Activated naive CD8-positive, alpha-beta T cell treated with anti-CD3 and anti-CD28 coated beads, Interleukin-2, amount 10 ng/mL, durations not matched to agents 7 days and 5 days (primary cell): ENCODE data around the gene ASB16. TPM values are rescaled to one million over a fixed set of nuclear protein-coding genes. Genes with fewer than 3 reads are reported as not detected.

Experiments used
- ATAC-seq: fragments of 150-1000 bp; cut with Tn5 transposase; one replicate; pipeline ENCODE4 v1.10.0; 2021; ENCODE audit warnings: low read depth, moderate library complexity
- POLR2A ChIA-PET: fragments of 350-600 bp; sonication (Branson Sonifier 250); formaldehyde crosslinking; loops from one replicate; lab custom pipeline; 2021; ENCODE audit warnings: antibody characterized with exemption; lab: Charles Lee
- DNase-seq: peaks from one replicate; pipeline ENCODE4 v3.0.0; 2021
- H3K27ac Mint-ChIP-seq: one replicate; pipeline ENCODE4 v1.8.0; 2022; ENCODE audit warnings: mild to moderate bottlenecking, mixed read lengths
- H3K27me3 Mint-ChIP-seq: one replicate; pipeline ENCODE4 v1.8.0; 2022; ENCODE audit warnings: mild to moderate bottlenecking, moderate library complexity, mixed read lengths
- H3K36me3 Mint-ChIP-seq: one replicate; pipeline ENCODE4 v1.8.0; 2021; ENCODE audit warnings: mild to moderate bottlenecking, mixed read lengths
- H3K4me1 Mint-ChIP-seq: one replicate; pipeline ENCODE4 v1.8.0; 2021; ENCODE audit warnings: mixed read lengths
- H3K4me3 Mint-ChIP-seq: one replicate; pipeline ENCODE4 v1.8.0; 2022; ENCODE audit warnings: mild to moderate bottlenecking, moderate library complexity, mixed read lengths
- H3K9me3 Mint-ChIP-seq: one replicate; pipeline ENCODE4 v1.8.0; 2021; ENCODE audit warnings: mixed read lengths
- total RNA-seq, 2 experiments: library from RNA; stranded (reverse); gene quantifications; one replicate each; pipeline ENCODE4 v1.2.3, GENCODE V29; 2021

ASB16 gene
- total RNA-seq, 2 experiments from 2014 or later: 0.19 to 0.51 TPM

- H3K27me3 Mint-ChIP-seq: no peaks in the 10 kb centered on the region
- peaks cover 41% of the 10 kb centered on the region for H3K36me3 Mint-ChIP-seq
- ATAC-seq: peak; percentile 97
- DNase-seq: peak; percentile 99
- H3K27ac Mint-ChIP-seq: peak overlapping the region; percentile 80
- POLR2A ChIA-PET: interaction anchor here (0.6 to 5.0 kb wide), 20 partner anchors 8 to 1994 kb away, joined by 3 to 57 read pairs (median 5); partner anchors contain the start of genes GRN, SLC25A39, TMUB2 and UBTF
- no peaks in the 10 kb centered on the region for H3K9me3 Mint-ChIP-seq
- peaks cover 39% of the 10 kb centered on the region for H3K4me1 Mint-ChIP-seq
- H3K4me3 Mint-ChIP-seq: peak overlapping the region; percentile 76
These were observed 40.1 kb downstream of the ASB16 start for GRCh38 chr17:44210342-44211192.

GRCh38 chr17:44211281-44212265 lies 41.1 kb downstream of the ASB16 start:
- peaks cover 47% of the 10 kb centered on the region for H3K4me1 Mint-ChIP-seq
- no peak overlapping the region for H3K4me3 Mint-ChIP-seq
- H3K27me3 Mint-ChIP-seq: no peaks in the 10 kb centered on the region
- DNase-seq (no peak), ATAC-seq (no peak)
- peaks cover 49% of the 10 kb centered on the region for H3K36me3 Mint-ChIP-seq
- peak overlapping the region; percentile 58 for H3K27ac Mint-ChIP-seq
- H3K9me3 Mint-ChIP-seq: no peaks in the 10 kb centered on the region
- POLR2A ChIA-PET: interaction anchor here (1.2 to 5.0 kb wide), 6 partner anchors 9 to 134 kb away, joined by 3 to 57 read pairs (median 14); partner anchors contain the start of genes GRN, SLC25A39, TMUB2 and UBTF

GRCh38 chr17:44212507-44213402 lies 42.3 kb downstream of the ASB16 start:
- Mint-ChIP-seq H3K27ac (peak overlapping the region; percentile 94), H3K27me3 (no peaks in the 10 kb centered on the region), H3K4me3 (peak overlapping the region; percentile 8), H3K36me3 (peaks cover 52% of the 10 kb centered on the region), H3K9me3 (no peaks in the 10 kb centered on the region), H3K4me1 (peaks cover 56% of the 10 kb centered on the region)
- no peak for ATAC-seq
- POLR2A ChIA-PET: interaction anchor here (0.6 to 5.0 kb wide), 7 partner anchors 8 to 113 kb away, joined by 3 to 57 read pairs (median 4); partner anchors contain the start of genes SLC25A39 and UBTF
- DNase-seq: no peak

GRCh38 chr17:44213403-44214229 lies 43.1 kb downstream of the ASB16 start:
- no peaks in the 10 kb centered on the region for H3K27me3 Mint-ChIP-seq
- peak overlapping the region; percentile 94 for H3K27ac Mint-ChIP-seq
- peaks cover 47% of the 10 kb centered on the region for H3K36me3 Mint-ChIP-seq
- no peaks in the 10 kb centered on the region for H3K9me3 Mint-ChIP-seq
- ATAC-seq (no peak), DNase-seq (no peak)
- POLR2A ChIA-PET: interaction anchor here (0.8 to 5.0 kb wide), 3 partner anchors 7 to 15 kb away, joined by 3 to 57 read pairs (median 4); partner anchors contain the start of gene UBTF
- H3K4me1 Mint-ChIP-seq: peaks cover 54% of the 10 kb centered on the region
- H3K4me3 Mint-ChIP-seq: peak overlapping the region; percentile 7

GRCh38 chr17:44214230-44214494 lies 43.7 kb downstream of the ASB16 start:
- ATAC-seq (no peak), DNase-seq (no peak)
- no peaks in the 10 kb centered on the region for H3K27me3 Mint-ChIP-seq
- H3K36me3 Mint-ChIP-seq: peaks cover 44% of the 10 kb centered on the region
- H3K27ac Mint-ChIP-seq: peak overlapping the region; percentile 94
- no peak overlapping the region for H3K4me3 Mint-ChIP-seq
- H3K4me1 Mint-ChIP-seq: peaks cover 54% of the 10 kb centered on the region
- H3K9me3 Mint-ChIP-seq: no peaks in the 10 kb centered on the region
- POLR2A ChIA-PET: interaction anchor here (1.4 kb wide), 1 partner anchor 16 kb away, joined by 4 read pairs; no protein-coding TSS in a partner anchor

GRCh38 chr17:44214896-44215295 lies 44.4 kb downstream of the ASB16 start:
- Mint-ChIP-seq H3K27ac (peak overlapping the region; percentile 94), H3K9me3 (no peaks in the 10 kb centered on the region), H3K27me3 (no peaks in the 10 kb centered on the region), H3K36me3 (peaks cover 42% of the 10 kb centered on the region), H3K4me3 (peak overlapping the region; percentile 99), H3K4me1 (peaks cover 51% of the 10 kb centered on the region)
- no peak for ATAC-seq
- POLR2A ChIA-PET: interaction anchor here (1.9 to 2.8 kb wide), 3 partner anchors 11 to 28 kb away, joined by 11 to 20 read pairs (median 12); partner anchors contain the start of gene TMUB2
- no peak for DNase-seq

- Mint-ChIP-seq H3K27me3 (no peaks in the 10 kb centered on the region), H3K36me3 (peaks cover 39% of the 10 kb centered on the region), H3K27ac (peak overlapping the region; percentile 94), H3K9me3 (no peaks in the 10 kb centered on the region), H3K4me3 (peak overlapping the region; percentile 99), H3K4me1 (peaks cover 44% of the 10 kb centered on the region)
- POLR2A ChIA-PET: interaction anchor here (0.6 to 6.4 kb wide), 13 partner anchors 9 to 129 kb away, joined by 3 to 72 read pairs (median 6); partner anchors contain the start of genes GRN, SLC25A39 and TMUB2
- ATAC-seq (peak; percentile 11), DNase-seq (peak; percentile 53)
These were observed 45.7 kb downstream of the ASB16 start for GRCh38 chr17:44216173-44216572.

GRCh38 chr17:44216694-44217093 lies 46.2 kb downstream of the ASB16 start:
- Mint-ChIP-seq H3K9me3 (no peaks in the 10 kb centered on the region), H3K4me3 (peak overlapping the region; percentile 99), H3K4me1 (peaks cover 41% of the 10 kb centered on the region), H3K36me3 (peaks cover 39% of the 10 kb centered on the region), H3K27me3 (no peaks in the 10 kb centered on the region), H3K27ac (peak overlapping the region; percentile 94)
- POLR2A ChIA-PET: interaction anchor here (0.6 to 6.4 kb wide), 13 partner anchors 9 to 129 kb away, joined by 3 to 72 read pairs (median 6); partner anchors contain the start of genes GRN, SLC25A39 and TMUB2
- ATAC-seq: no peak
- no peak for DNase-seq

GRCh38 chr17:44217738-44218343 lies 47.3 kb downstream of the ASB16 start:
- Mint-ChIP-seq H3K27me3 (no peaks in the 10 kb centered on the region), H3K27ac (peak overlapping the region; percentile 94), H3K9me3 (no peaks in the 10 kb centered on the region), H3K36me3 (peaks cover 40% of the 10 kb centered on the region), H3K4me1 (peaks cover 47% of the 10 kb centered on the region), H3K4me3 (peak overlapping the region; percentile 99)
- ATAC-seq (no peak), DNase-seq (no peak)
- POLR2A ChIA-PET: interaction anchor here (0.6 to 6.4 kb wide), 19 partner anchors 8 to 1273 kb away, joined by 3 to 82 read pairs (median 5); partner anchors contain the start of genes SLC25A39 and TMUB2

- Mint-ChIP-seq H3K4me1 (peaks cover 45% of the 10 kb centered on the region), H3K27ac (peak overlapping the region; percentile 94), H3K9me3 (no peaks in the 10 kb centered on the region), H3K4me3 (peak overlapping the region; percentile 99), H3K27me3 (no peaks in the 10 kb centered on the region), H3K36me3 (peaks cover 37% of the 10 kb centered on the region)
- DNase-seq: peak; percentile 94
- POLR2A ChIA-PET: interaction anchor here (0.6 to 6.4 kb wide), 15 partner anchors 8 to 1272 kb away, joined by 3 to 82 read pairs (median 5); partner anchors contain the start of genes SLC25A39 and TMUB2
- ATAC-seq: peak; percentile 46
These were observed 48.0 kb downstream of the ASB16 start for GRCh38 chr17:44218344-44219107.
